ENCODE measurements around the gene KCNK3. TPM values are rescaled to one million over a fixed set of nuclear protein-coding genes. Genes with fewer than 3 reads are reported as not detected.

KCNK3 gene
- total and polyA plus RNA-seq, 2 donors (not counting 3 experiments of a cell fraction or from before 2014, with no cell fraction given), result not detected

- Histone ChIP-seq H3K9me3 (replicated peaks; ENCODE audit: control insufficient read depth, insufficient read depth, low read length) (no peaks in the 10 kb centered on the region), H2AFZ (ENCODE audit: low read depth, low read length) (no peak overlapping the region), H3K9ac (replicated peaks; ENCODE audit: extremely low read depth, insufficient read depth, low read length) (no peak overlapping the region), H3K9me1 (replicated peaks; ENCODE audit: control insufficient read depth, extremely low read depth, insufficient read depth, low read length) (no peaks in the 10 kb centered on the region), H3K36me3 (ENCODE audit: control insufficient read depth in 2 of 2, extremely low read depth in 1 of 2, insufficient read depth in 2 of 2, low read length in 2 of 2) (no peaks in the 10 kb centered on the region), H4K20me1 (replicated peaks; ENCODE audit: control insufficient read depth, extremely low read depth, insufficient read depth, low read length) (no peaks in the 10 kb centered on the region), H3K4me1 (ENCODE audit: control insufficient read depth, extremely low read depth, insufficient read depth, low read length) (no peaks in the 10 kb centered on the region), H3K4me2 (ENCODE audit: insufficient read depth, low read length) (no peak overlapping the region), H3K27ac (ENCODE audit: insufficient read depth, low read depth, low read length) (no peak overlapping the region), H3K4me3 (replicated peaks in 1 of 3; ENCODE audit: insufficient read depth in 1 of 3, low read depth in 1 of 3, low read length in 3 of 3) (no peak overlapping the region), H3K79me2 (ENCODE audit: control insufficient read depth, insufficient read depth, low read length) (no peaks in the 10 kb centered on the region), H3K27me3 (ENCODE audit: control insufficient read depth in 2 of 2, insufficient read depth in 2 of 2, low read length in 2 of 2) (peaks cover 6 to 27% of the 10 kb centered on the region in 2 experiments)
- FAIRE-seq (no peak), DNase-seq (ENCODE audit: low read depth, low spot score) (no peak)
- CTCF ChIA-PET, result interaction anchor here (0.6 to 1.6 kb wide), 2 partner anchors 53 to 162 kb away, joined by 3 to 4 read pairs; no protein-coding TSS in a partner anchor
- BruUV-seq (replicated peaks), result no TSS peak
- intact Hi-C loops (cut with micrococcal nuclease) (no loop called here), dilution Hi-C loops (cut with MboI; ENCODE audit: extremely low pct_ligation_motif_present, low sequenced_read_pairs) (no loop called here)
- POLR2A ChIA-PET, result no interaction called here
- TF ChIP-seq EZH2 (IDR thresholded peaks at IDR 0.05; ENCODE audit: borderline replicate concordance, low read depth, low read length, severe bottlenecking), result no peak
- no peak for TF ChIP-seq MYC (IDR thresholded peaks at IDR 0.05; ENCODE audit: low read depth, low read length)
- TF ChIP-seq CTCF (IDR thresholded peaks at IDR 0.05; ENCODE audit: extremely low read depth in 1 of 2, insufficient read depth in 1 of 2, low read depth in 1 of 2, low read length in 2 of 2), result no peak
- TF ChIP-seq POLR2A (IDR thresholded peaks at IDR 0.05; ENCODE audit: low read depth, low read length), result no peak
- TF ChIP-seq POLR2AphosphoS5 (IDR thresholded peaks at IDR 0.05; ENCODE audit: insufficient read depth, low read depth, low read length), result no peak
- no peak for TF ChIP-seq JUN (IDR thresholded peaks at IDR 0.05; ENCODE audit: borderline replicate concordance, insufficient read depth, insufficient read length, low read depth)
- TF ChIP-seq FOS (IDR thresholded peaks at IDR 0.05; ENCODE audit: borderline replicate concordance, insufficient read depth, low read length), result no peak
Measured at GRCh38 chr2:26683583-26683982, 8.9 kb upstream of the KCNK3 start.

All from endothelial cell of umbilical vein (primary cell).